HCT116 (cell line): ENCODE results near the gene CLDN14.

Experiments used
- POLR2AphosphoS5 ChIP-seq: IDR thresholded peaks from 2 replicates; pipeline ENCODE4 v1.6.1; 2011; ENCODE audit warnings: mild to moderate bottlenecking, low read depth, low read length, moderate library complexity
- SP1 ChIP-seq: IDR thresholded peaks from 2 replicates; pipeline ENCODE4 v1.6.1; 2012; ENCODE audit warnings: low read depth
- TF ChIP-seq, protein P1 (sequence below), 3 experiments: fragments of 200-600 bp in 1 of 3; sonication (generic) in 1 of 3; IDR thresholded peaks in 2 of 3; conservative IDR thresholded peaks in 1 of 3; 2 replicates each; pipeline ENCODE4 v1.5.1; 2012 to 2017; ENCODE audit warnings: low read depth in 2 of 3, low read length in 2 of 3, antibody characterized with exemption in 1 of 3, borderline replicate concordance in 1 of 3, control low read depth in 1 of 3, mild to moderate bottlenecking in 1 of 3, mixed read lengths in 1 of 3, mixed run types in 1 of 3, moderate library complexity in 1 of 3; ENCODE audit not compliant: insufficient read depth in 1 of 3

DNA sequence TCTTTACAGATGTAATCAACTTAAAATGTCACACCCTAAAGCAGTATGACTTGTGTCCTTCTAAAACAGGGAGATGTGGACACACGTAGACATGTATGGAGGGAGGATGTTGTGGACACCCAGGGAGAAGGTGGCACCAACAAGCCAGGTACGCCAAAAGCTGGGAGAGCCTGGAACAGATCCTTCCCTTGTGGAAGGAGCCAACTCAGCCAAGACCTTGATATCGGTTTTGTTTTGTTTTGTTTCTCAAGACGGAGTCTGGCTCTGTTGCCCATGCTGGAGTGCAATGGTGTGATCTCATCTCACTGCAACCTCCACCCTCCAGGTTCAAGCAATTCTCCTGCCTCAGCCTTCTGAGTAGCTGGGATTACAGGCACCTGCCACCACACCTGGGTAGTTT lies 49.1 kb downstream of the CLDN14 start:
- TF ChIP-seq, protein P1, sequence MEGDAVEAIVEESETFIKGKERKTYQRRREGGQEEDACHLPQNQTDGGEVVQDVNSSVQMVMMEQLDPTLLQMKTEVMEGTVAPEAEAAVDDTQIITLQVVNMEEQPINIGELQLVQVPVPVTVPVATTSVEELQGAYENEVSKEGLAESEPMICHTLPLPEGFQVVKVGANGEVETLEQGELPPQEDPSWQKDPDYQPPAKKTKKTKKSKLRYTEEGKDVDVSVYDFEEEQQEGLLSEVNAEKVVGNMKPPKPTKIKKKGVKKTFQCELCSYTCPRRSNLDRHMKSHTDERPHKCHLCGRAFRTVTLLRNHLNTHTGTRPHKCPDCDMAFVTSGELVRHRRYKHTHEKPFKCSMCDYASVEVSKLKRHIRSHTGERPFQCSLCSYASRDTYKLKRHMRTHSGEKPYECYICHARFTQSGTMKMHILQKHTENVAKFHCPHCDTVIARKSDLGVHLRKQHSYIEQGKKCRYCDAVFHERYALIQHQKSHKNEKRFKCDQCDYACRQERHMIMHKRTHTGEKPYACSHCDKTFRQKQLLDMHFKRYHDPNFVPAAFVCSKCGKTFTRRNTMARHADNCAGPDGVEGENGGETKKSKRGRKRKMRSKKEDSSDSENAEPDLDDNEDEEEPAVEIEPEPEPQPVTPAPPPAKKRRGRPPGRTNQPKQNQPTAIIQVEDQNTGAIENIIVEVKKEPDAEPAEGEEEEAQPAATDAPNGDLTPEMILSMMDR (IDR thresholded peaks at IDR 0.05 in 2 of 3, conservative IDR thresholded peaks at IDR 0.05 in 1 of 3; ENCODE audit: borderline replicate concordance in 1 of 3, insufficient read depth in 1 of 3, low read depth in 2 of 3, low read length in 2 of 3): no peak
- no peak for TF ChIP-seq POLR2AphosphoS5
- TF ChIP-seq SP1: no peak
